Skin epidermis (tissue), 12 donors: ENCODE results near the gene DAND5.

Experiments used
- H3K27ac ChIP-seq, 21 experiments: fragments of 200-600 bp; sonication (generic) in 11 of 21; one replicate each; pipeline ENCODE4 v1.5.0; 2020; ENCODE audit warnings: mild to moderate bottlenecking in 3 of 21, inconsistent platforms in 2 of 21, moderate library complexity in 2 of 21
- H3K4me3 ChIP-seq, 7 experiments: fragments of 200-600 bp; sonication (generic) in 2 of 7; one replicate each; pipeline ENCODE4 v1.5.0; 2020; ENCODE audit warnings: inconsistent platforms in 2 of 7, mild to moderate bottlenecking in 2 of 7, moderate library complexity in 1 of 7

Gene DAND5

DNA sequence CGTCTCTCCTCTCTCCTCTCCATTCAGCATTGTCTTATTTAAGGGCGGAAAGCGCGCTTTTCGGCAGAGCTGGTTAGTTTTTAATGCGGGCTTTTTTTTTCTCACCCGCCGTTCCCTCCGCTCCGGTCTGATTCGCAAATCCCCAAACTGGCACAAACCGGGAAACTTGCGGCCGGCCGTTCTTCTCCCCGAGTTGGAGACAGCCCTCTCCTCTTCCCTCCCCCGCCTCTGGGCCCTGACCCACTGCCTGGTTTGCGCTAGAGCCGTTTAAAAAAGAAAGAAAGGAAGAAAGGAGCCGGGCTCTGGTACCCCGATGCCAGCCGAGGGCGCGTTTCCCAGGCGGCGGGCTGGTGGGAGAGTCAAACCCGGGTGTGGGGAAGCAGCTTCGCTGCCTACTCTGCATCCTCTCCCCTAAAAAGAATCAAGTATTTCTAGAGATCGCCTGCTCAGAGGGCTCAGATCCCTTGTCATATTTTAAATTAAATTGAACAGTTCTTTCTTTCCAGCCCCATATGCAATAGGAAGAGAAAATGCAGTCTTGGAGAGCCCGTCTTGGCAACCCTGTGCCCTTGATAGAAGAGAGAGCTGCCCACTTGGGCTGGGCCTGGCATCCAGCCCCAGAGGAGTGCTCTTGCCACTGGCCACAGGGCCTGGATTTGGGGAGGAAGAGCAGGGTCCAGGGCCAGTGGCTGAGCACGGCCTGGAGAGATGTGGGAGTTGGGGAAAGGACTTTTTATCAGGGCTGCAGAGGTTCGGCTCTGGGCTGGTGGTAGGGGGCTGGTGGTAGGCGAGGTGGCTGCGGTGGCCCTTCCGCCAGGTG, 44.9 kb downstream of the DAND5 start:
- Histone ChIP-seq H3K4me3 (peak overlapping the region in 6 of 7 experiments; percentile 10 to 44 (median 20)), H3K27ac (peak overlapping the region in 20 of 21 experiments; percentile 52 to 97 (median 91))

DNA sequence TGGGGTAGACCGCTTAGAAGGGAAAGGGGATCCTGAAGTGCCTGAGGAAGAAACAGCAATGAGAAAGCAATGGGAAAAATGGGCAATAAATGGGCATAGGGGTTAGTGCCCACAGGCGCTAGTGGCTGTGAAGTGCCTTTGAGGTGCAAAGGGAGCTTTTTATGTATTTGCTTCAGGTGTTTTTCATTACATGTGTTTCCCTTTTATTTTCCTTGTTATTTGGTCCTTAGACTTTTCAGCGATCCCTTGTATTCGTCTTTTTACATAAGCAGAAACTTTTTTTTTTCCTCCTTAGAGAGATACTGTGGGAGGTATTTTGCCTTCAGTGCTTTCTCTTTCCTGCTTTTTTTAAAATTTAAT, 45.5 kb downstream of the DAND5 start:
- Histone ChIP-seq H3K4me3 (peak overlapping the region in 2 of 7 experiments; percentile 25 to 44), H3K27ac (peak overlapping the region in 19 of 21 experiments; percentile 57 to 97 (median 91))

DNA sequence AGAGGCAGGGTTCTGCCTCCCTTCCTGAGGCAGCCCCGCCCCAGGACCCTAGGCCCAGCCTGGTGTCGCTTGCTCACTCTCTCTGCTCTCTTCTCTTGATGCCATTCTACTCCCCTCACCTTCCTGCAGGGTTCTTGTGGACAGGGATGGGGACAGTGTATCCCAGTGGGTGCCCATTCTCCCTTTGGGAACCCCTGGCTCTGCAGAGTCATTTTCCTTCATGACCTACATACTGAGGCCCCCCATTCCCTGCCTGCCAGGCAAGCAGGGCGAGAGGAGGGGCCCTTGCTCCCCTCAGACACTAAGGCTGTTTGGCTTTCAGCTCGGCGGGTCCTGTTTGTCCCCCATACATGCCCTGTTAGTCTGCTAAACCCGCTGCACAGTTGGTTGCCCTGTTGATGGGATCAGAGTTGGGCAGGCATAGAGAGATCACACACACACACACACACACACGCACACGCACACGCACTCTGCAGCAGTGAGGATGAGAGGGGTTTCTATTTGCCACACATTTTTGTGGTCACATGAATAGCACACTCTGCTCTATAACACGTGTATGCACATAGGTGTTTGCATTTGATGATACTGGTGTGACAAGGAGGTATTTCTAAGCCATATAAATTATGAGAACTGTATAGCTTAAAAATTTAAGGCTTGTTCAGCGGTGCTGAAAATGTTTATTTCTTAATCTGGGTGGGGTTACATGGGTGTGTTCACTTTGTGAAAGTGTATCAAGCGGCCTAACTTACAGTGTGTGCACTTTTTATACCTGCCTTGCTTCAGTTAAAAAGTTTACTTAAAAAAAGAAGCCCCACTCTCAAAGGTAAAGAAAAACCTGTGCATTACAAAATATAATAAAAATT, 46.2 kb downstream of the DAND5 start:
- peak overlapping the region in 1 of 7 experiments; percentile 30 for H3K4me3 ChIP-seq

DNA sequence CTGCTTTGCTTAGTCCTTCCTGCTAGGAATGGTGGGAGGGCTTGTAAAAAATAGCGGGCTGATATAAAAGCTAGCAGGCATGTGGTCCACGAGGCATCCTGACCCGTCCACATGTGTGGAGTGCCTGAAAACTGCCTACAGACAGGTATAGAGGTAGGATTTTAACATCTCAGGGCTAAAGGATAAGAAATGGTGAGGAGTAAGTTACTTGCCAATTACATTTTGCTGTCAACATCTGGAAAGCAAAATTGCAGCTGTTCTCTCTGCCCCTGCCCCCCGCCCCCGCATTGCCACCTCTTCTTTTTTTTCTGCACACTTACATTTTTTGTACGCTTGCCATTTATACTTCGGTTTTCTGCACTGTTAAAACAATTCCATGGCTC, 46.9 kb downstream of the DAND5 start:
- Histone ChIP-seq H3K4me3 (peak overlapping the region in 2 of 7 experiments; percentile 9 to 30), H3K27ac (peak overlapping the region in 17 of 21 experiments; percentile 33 to 97 (median 91))

More for the DNA sequence above, 46.2 kb downstream of the DAND5 start:
- peak overlapping the region in 18 of 21 experiments; percentile 57 to 97 (median 91) for H3K27ac ChIP-seq

DNA sequence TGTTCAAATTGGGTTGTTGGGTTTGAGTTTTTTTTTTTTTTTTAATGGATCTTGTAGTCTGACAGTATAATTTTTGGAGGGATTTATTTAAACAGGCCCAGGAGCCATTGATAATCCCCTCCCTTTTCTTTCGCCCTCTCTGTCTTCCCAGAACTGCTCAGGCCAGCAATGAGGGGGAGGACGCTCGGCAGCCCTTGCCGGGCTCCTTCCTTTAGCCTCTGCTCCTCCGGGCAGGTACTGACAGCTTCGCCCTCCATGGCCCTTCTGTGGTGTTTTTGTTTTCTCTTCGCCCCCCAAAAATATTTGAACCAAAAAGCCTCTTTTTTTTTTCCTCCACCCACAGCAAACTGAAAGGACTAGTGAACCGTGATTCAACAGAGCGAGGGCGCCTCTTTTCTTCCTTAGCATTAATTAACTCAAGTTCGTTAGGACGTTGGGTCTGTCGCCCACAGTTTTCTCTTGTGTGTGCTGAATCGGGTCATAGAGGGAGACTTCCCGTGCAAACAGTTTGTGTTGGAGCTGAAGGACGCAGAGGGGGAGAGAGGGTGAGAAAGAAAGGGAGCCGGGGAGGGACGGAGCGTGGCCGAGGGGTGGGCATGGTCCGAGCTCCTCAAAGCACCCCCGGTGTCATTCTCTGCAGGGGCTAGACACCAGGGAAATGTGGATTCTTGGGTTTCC, 47.4 kb downstream of the DAND5 start:
- Histone ChIP-seq H3K27ac (peak overlapping the region in 20 of 21 experiments; percentile 33 to 97 (median 91)), H3K4me3 (peak overlapping the region in 3 of 7 experiments; percentile 8 to 30 (median 9))

DNA sequence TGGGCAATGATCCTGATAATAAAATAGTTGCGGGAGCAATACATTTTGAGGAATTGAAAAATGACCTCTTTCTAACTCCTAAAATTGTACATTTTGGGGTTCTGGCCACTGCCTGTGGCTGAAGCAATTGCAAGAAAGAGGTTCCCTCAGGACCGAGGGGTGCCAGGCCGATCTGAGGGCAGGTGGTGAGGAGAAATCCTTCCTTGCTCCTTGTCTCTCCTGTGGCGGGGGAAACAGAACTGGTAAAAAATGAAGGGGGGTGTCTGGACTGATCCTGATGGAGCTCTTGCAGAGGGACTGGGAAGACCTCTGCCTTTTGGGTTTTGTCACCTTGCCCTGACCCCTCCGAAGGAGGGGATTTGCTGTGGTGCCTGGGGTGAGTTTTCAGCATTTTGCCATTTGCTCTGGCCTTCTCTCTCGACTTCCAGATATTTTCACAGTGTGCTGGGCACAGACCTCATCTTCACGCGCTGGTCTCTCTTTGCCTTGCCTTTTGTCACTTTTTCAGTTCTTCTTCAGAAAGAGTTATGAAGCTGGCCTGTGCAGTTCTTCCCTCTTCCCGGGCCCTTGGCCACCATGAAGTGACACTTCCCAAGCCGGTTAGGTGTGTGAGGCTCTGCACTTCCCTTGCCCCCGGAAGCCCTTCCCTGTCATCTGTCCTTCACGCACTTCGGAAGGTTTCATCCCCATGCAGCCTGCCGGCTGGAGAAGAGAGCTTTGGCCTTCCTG, 48.1 kb downstream of the DAND5 start:
- Histone ChIP-seq H3K4me3 (peak overlapping the region in 3 of 7 experiments; percentile 8 to 30 (median 9)), H3K27ac (peak overlapping the region in 20 of 21 experiments; percentile 37 to 97 (median 91))

DNA sequence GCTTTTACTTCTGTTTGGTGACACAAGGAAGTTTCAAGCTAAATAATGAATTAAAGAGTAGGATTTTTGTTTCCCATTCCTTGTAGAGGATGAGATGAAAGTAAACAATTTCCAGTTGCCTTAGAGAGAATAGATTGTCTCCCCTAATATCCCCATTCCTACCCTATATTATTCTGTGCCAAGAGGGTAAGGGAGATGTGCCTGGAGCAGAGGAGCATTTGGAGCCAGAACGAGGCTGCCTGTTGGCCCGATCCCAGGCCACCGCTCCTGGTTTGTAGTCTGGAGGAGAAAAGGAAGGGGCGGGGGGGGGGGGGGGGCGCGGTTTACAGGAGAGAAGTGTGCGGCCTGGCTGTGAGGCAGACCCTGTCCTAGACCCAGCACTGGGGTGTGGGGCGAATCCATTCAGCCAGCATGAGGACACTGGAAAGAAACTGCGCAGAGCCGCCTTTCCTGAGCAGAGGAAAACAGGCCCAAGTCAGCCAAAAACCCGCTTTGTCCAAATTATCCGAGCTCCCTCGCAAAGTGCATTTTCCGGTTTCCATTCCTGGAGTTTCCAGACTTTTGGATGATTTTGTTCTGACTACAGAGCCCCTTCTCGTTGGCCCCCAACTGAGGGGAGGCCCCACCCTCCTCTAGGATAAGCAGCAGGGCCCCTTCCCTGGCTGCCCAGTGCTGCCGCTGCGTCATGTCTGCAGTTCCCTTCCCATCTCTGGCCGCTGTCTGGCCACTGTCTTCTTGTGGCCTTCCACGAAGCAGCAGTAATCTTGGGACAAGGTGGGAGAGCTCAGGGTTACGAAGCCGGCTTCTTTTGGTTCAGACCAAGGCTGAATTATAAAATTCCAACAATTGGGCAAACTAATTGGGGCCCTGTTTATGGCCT, 48.9 kb downstream of the DAND5 start:
- Histone ChIP-seq H3K4me3 (peak overlapping the region in 2 of 7 experiments; percentile 7 to 8), H3K27ac (peak overlapping the region in 20 of 21 experiments; percentile 37 to 97 (median 91))

DNA sequence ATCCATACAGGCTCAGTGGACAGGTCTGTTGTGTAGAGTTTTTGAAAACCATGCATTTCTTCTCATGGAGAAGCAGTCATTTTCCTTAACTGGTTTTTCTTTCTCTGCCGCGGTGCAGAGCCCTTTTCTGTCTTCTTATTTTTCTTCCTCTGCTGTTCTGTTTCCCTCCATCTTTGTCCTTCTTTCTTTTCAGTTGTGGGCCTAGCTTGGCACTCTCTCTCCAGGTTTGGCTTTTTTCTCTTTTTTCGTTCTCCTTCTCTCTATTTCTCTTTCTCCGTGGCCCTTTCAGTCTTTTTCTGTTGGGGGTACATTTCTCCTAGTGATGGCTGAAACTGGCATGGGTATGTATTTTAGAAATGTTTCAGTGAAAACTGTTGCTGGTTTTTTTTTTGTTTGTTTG, 50.0 kb downstream of the DAND5 start:
- Histone ChIP-seq H3K4me3 (no peak overlapping the region), H3K27ac (peak overlapping the region in 16 of 21 experiments; percentile 44 to 97 (median 92))

DNA sequence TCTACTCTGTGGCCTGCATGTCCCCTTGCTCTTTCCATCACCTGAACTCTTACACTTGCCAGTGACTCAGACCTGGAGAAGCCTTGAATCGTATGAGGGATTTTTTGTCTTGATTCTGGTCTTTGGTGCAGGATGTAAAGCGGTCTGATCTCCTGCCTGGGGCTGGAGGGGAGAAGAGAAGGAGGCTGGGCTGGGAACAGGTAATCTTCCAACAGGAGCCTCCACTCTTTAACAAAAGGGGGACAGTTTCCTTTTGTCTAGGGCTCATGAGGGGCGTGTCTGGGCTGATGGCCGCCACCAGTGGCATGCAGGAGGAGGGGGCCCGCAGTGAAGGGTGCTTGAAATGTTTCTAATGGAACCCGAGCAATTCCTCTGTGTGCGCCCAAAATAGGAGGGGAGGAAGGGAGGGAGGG, 50.6 kb downstream of the DAND5 start:
- peak overlapping the region in 15 of 21 experiments; percentile 44 to 97 (median 92) for H3K27ac ChIP-seq

DNA sequence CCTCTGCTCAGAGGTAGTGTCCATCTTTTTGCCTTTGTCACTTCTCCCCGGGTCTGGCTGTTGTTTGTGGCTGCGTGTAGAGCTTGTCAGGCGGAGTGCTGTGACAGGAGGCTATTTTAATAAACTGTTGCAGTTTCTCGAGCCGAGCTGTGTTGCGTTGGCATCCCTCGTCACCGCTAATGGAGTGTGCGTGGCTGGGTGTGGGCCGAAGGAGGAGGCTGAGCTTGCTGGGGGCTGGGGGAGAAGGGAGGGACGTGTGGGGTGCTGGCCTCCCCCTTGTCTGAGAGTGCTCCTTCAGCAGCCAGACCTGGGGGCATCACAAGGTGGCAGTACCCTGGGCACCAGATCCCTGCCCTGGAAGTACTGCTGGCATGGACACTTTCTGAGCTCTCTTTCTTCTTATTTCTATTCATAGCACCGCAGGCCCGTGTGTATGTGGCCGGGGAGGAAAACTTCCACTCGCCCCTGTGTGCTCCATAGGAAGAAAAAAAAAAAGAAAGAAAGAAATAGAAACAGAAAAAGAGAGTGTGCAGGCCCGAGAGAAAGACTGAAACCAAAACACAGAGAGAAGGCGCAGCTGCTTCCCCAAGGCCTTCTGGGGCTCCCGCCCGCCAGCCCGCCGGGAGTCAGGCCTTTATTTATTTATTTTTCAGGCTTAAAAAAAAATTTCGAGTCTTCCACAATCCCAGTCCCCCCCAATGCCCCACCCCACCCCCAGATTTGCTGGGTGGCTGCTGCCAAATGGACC, 52.9 kb downstream of the DAND5 start:
- H3K4me3 ChIP-seq = peak overlapping the region in 6 of 7 experiments; percentile 17 to 44 (median 28)

More for the DNA sequence above, 50.6 kb downstream of the DAND5 start:
- H3K4me3 ChIP-seq = no peak overlapping the region

DNA sequence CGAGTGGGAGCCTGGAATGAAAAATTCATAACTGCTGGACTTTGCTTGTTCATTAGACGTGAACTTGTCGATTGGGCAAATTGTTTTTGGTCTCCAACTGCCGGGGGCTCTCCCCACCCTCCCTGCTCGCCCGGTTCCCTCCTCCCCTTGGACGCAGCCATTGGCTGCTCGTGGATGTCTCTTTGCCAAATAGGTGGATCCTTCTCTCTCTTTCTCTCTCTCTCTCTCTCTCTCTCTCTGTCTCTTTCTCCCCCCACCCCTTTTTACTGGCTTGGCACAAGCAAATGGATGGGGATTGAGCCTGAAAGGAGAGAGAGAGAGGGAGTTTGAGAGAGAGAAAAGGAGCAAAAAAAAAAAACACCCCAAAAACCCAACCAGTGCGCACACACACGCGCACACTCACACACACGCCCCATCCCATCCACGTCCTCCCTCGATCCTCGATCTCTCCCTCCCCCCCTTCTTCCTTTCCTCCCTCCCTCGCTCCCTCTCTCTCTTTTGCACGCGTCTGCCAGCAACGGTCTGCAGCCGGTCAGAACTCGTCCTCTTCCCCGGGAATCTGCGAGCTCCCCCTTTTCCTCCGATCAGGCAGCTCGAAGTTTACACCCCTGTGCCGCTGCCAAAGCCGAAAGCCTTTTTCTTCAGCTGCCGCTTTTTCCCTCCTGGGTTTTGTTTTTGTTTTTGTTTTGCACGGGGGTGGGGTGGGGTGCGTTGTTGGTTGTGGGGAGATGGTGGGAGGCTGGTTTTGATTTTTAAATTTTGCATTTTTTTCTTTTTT, 53.7 kb downstream of the DAND5 start:
- H3K27ac ChIP-seq = peak overlapping the region in 20 of 21 experiments; percentile 64 to 97 (median 91)
- H3K4me3 ChIP-seq = peak overlapping the region; percentile 14 to 44 (median 25)

More for the DNA sequence above, 52.9 kb downstream of the DAND5 start:
- peak overlapping the region in 20 of 21 experiments; percentile 64 to 97 (median 91) for H3K27ac ChIP-seq

DNA sequence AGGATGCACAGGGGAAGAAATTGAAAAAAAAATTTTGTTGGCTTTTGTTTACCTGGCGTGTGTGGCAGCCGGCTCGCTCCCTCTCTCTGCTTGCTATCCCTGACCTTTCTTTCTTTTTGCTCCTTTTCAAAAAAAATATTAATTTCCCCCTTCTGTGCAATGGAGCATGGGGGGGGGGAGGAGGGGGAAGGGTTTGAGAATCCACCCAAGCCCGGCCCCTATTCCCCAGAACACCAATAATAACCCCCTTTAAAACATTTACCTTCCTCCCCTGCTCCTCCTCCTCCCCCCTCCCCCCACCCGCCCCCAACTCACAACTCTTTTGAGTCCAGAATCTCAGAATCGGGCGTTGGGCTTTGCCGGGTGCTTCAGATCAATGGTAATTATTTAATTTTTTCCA, 54.3 kb downstream of the DAND5 start:
- Histone ChIP-seq H3K27ac (peak overlapping the region in 19 of 21 experiments; percentile 19 to 97 (median 91)), H3K4me3 (peak overlapping the region; percentile 14 to 44 (median 25))
